AG04450 (cell line): ENCODE data around the gene PTGFRN. TPM values are rescaled to one million over a fixed set of nuclear protein-coding genes. Genes with fewer than 3 reads are reported as not detected.

ENCODE experiments used
- CTCF ChIA-PET: fragments of 300-600, 350-600 bp; formaldehyde crosslinking; extraction: SDS; loops from one replicate; lab custom pipeline; 2022; ENCODE audit warnings: antibody characterized with exemption, inconsistent platforms; lab: Charles Lee
- POLR2A ChIA-PET: fragments of 350-600 bp; formaldehyde crosslinking; extraction: SDS; loops from one replicate; lab custom pipeline; 2021; ENCODE audit warnings: antibody characterized with exemption, inconsistent platforms; lab: Yijun Ruan, JAX
- DNase-seq: peaks from one replicate; pipeline ENCODE4 v3.0.0-alpha.2; 2011; ENCODE audit warnings: low read depth, low spot score
- H3K27ac ChIP-seq: one replicate; pipeline ENCODE4 v1.5.1; 2012; ENCODE audit warnings: low read depth, low read length, control low read depth
- H3K27me3 ChIP-seq: one replicate; pipeline ENCODE4 v1.6.0; 2012; ENCODE audit warnings: low read length; ENCODE audit not compliant: control insufficient read depth, insufficient read depth
- H3K4me3 ChIP-seq: 2 replicates; pipeline ENCODE4 v1.5.1; 2011; ENCODE audit warnings: mild to moderate bottlenecking, low read depth, low read length, control low read depth
- H3K9me3 ChIP-seq: 2 replicates; pipeline ENCODE4 v1.5.1; 2012; ENCODE audit warnings: low read length; ENCODE audit not compliant: control insufficient read depth, insufficient read depth
- polyA plus RNA-seq: library from polyadenylated mRNA; depleted of rRNA; stranded (reverse); fragments of >200 nt; gene quantifications from 2 replicates; pipeline ENCODE4 v1.2.3, GENCODE V29; 2011
- TF ChIP-seq, protein P1 (sequence below): IDR thresholded peaks from 2 replicates; pipeline ENCODE4 v1.5.1; 2011; ENCODE audit warnings: low read depth, low read length, control low read depth, inconsistent platforms

PTGFRN gene
- polyA plus RNA-seq, 1 experiment = 0.46 TPM

DNA sequence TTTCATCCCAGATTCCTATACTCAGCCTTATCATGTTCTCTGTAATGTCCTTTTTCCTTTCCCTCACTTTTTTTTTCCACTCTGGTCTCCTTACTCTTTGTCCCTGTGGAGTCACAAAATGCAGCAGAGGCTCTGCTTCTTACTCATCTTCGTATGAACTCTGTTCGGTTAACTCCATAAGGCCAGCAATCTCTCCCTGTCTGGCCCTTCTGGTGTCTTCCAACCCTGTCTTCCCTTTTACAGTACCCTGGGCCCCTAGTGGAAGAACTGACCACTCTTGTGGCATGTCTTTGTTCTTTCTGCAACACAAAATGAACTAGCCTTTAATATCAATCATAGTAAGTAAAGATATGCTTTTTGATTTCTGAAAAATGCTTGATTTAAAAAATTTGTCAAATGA lies 98.9 kb downstream of the PTGFRN start:
- Histone ChIP-seq H3K4me3 (no peak overlapping the region), H3K9me3 (no peaks in the 10 kb centered on the region), H3K27ac (no peak overlapping the region), H3K27me3 (no peaks in the 10 kb centered on the region)
- CTCF ChIA-PET = no interaction called here
- POLR2A ChIA-PET = no interaction called here
- DNase-seq = no peak
- TF ChIP-seq, protein P1, sequence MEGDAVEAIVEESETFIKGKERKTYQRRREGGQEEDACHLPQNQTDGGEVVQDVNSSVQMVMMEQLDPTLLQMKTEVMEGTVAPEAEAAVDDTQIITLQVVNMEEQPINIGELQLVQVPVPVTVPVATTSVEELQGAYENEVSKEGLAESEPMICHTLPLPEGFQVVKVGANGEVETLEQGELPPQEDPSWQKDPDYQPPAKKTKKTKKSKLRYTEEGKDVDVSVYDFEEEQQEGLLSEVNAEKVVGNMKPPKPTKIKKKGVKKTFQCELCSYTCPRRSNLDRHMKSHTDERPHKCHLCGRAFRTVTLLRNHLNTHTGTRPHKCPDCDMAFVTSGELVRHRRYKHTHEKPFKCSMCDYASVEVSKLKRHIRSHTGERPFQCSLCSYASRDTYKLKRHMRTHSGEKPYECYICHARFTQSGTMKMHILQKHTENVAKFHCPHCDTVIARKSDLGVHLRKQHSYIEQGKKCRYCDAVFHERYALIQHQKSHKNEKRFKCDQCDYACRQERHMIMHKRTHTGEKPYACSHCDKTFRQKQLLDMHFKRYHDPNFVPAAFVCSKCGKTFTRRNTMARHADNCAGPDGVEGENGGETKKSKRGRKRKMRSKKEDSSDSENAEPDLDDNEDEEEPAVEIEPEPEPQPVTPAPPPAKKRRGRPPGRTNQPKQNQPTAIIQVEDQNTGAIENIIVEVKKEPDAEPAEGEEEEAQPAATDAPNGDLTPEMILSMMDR = no peak

DNA sequence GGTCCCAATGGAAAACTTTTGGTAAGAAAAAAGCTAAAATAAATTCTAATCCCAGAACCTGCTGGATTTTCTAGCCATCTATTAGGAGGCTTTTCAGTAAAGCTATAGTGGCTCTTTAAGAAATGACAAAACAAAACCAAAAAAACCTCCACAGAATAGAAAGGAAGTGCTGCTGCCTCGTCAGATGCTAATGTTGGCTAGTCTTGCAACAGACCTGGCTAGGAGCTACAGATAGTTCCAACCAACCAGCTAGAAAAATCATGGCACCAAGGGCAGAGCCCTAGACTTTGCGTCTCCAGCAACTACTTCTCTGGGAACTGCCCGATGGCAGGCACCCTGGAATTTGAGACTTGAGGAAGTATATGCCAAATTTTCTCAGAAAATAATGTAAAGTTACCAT lies 99.4 kb downstream of the PTGFRN start:
- no peak for DNase-seq

DNA sequence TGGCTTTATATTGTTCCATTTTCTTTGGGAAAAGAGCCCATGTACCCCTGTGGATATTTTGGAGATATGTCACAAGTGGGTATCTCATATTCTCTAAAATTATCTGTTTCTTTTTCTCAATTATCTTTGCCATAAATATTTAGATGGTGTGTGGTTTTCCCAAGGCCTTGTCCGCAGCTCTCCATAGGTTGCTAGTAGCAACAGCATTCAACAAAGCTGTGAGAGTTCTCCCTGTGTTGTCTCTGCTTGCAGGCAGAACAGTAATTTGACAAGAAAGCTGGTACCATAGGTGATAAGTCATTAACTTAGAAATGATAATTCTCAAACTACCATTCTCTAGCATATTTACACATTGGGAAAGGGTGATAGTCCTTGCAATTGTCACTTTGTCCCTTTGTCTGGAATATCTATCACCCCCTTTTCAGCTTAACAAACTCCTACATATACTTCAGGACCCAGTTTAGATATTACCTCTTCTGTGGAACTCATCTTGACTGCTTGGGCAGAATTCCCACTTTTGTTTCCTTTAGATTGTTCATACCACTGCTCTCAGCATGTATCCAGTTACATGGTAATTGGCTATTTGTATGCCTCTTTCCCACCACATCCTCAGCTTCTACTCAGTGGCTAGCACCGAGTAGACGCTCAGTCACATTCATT lies 100.7 kb downstream of the PTGFRN start:
- ChIA-PET POLR2A (no interaction called here), CTCF (no interaction called here)
- TF ChIP-seq, protein P1 = no peak
- Histone ChIP-seq H3K9me3 (no peaks in the 10 kb centered on the region), H3K27ac (no peak overlapping the region), H3K27me3 (no peaks in the 10 kb centered on the region), H3K4me3 (no peak overlapping the region)
- DNase-seq = no peak

More for the DNA sequence above, 99.4 kb downstream of the PTGFRN start:
- POLR2A ChIA-PET = no interaction called here
- CTCF ChIA-PET = no interaction called here
- no peaks in the 10 kb centered on the region for H3K9me3 ChIP-seq
- no peak overlapping the region for H3K27ac ChIP-seq
- H3K27me3 ChIP-seq = no peaks in the 10 kb centered on the region
- TF ChIP-seq, protein P1 = no peak
- no peak overlapping the region for H3K4me3 ChIP-seq

DNA sequence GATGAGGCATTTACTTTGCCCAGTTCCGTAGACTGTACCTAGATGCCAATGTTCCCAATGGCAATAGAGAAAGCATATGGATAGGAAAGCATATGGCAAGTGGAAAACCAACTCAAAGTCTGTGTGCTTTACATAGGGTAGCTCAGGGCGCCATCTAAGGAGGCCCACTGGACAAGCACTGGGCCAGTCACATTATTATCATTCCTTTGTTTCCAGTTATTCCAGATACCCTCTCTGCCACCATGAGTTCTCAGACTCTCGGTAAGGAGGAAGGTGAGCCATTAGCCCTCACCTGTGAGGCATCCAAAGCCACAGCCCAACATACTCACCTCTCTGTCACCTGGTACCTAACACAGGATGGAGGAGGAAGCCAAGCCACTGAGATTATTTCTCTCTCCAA lies 101.6 kb downstream of the PTGFRN start:
- no peak overlapping the region for H3K27ac ChIP-seq
- no peak for DNase-seq
- no peaks in the 10 kb centered on the region for H3K9me3 ChIP-seq
- TF ChIP-seq, protein P1 = no peak
- H3K4me3 ChIP-seq = no peak overlapping the region
- ChIA-PET CTCF (no interaction called here), POLR2A (no interaction called here)
- H3K27me3 ChIP-seq = no peaks in the 10 kb centered on the region

DNA sequence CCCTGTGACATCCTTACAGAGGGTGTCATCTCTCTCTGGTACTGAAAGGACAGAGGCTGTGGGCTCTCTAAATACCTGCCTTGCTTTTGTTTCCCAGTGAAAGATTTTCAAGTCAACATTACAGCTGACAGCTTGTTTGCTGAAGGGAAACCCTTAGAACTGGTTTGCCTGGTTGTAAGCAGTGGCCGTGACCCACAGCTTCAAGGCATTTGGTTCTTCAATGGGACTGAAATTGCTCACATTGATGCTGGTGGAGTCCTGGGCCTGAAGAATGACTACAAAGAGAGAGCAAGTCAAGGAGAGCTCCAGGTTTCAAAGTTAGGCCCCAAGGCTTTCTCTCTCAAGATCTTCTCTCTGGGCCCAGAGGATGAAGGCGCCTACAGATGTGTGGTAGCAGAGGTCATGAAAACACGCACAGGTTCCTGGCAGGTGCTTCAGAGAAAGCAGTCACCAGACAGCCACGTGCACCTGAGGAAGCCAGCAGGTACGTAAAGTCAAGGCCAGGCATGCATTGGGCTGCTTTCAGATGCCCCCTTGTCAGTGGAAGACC lies 103.7 kb downstream of the PTGFRN start:
- TF ChIP-seq, protein P1 = no peak
- Histone ChIP-seq H3K27ac (peak overlapping the region; percentile 0), H3K9me3 (no peaks in the 10 kb centered on the region), H3K27me3 (no peaks in the 10 kb centered on the region), H3K4me3 (no peak overlapping the region)
- ChIA-PET POLR2A (no interaction called here), CTCF (no interaction called here)
- DNase-seq = no peak
